ENCODE data around the gene NTM. TPM values are rescaled to one million over a fixed set of nuclear protein-coding genes. Genes with fewer than 3 reads are reported as not detected.

Gene NTM
- polyA plus RNA-seq, 1 donor from 2014 or later: not detected

GRCh38 chr11:131942878-131943277, 572.5 kb downstream of the NTM start:
- Mint-ChIP-seq H3K27me3 (no peaks in the 10 kb centered on the region), H3K36me3 (no peaks in the 10 kb centered on the region), H3K4me3 (no peak overlapping the region), H3K4me1 (no peaks in the 10 kb centered on the region), H3K9me3 (peaks cover 0 to 7% (median 3%) of the 10 kb centered on the region in 3 donors), H3K27ac (no peak overlapping the region)

GRCh38 chr11:131943295-131943694, 572.9 kb downstream of the NTM start:
- no peaks in the 10 kb centered on the region for H3K36me3 Mint-ChIP-seq
- H3K27me3 Mint-ChIP-seq: no peaks in the 10 kb centered on the region
- no peak overlapping the region for H3K4me3 Mint-ChIP-seq
- H3K4me1 Mint-ChIP-seq: no peaks in the 10 kb centered on the region
- H3K27ac Mint-ChIP-seq: no peak overlapping the region
- peaks cover 0 to 3% (median 0%) of the 10 kb centered on the region in 3 donors for H3K9me3 Mint-ChIP-seq

- H3K27me3 Mint-ChIP-seq: no peaks in the 10 kb centered on the region
- H3K9me3 Mint-ChIP-seq: peaks cover 0 to 3% (median 0%) of the 10 kb centered on the region in 3 donors
- H3K4me3 Mint-ChIP-seq: no peak overlapping the region
- no peaks in the 10 kb centered on the region for H3K36me3 Mint-ChIP-seq
- H3K4me1 Mint-ChIP-seq: no peaks in the 10 kb centered on the region
- H3K27ac Mint-ChIP-seq: no peak overlapping the region
These were observed 574.3 kb downstream of the NTM start for GRCh38 chr11:131944736-131945135.

GRCh38 chr11:131945706-131946105, 575.3 kb downstream of the NTM start:
- no peak overlapping the region for H3K27ac Mint-ChIP-seq

GRCh38 chr11:131947511-131947910, 577.1 kb downstream of the NTM start:
- H3K4me3 Mint-ChIP-seq: no peak overlapping the region
- no peak overlapping the region for H3K27ac Mint-ChIP-seq
- no peaks in the 10 kb centered on the region for H3K36me3 Mint-ChIP-seq
- peaks cover 2 to 9% (median 6%) of the 10 kb centered on the region in 3 donors for H3K9me3 Mint-ChIP-seq
- H3K27me3 Mint-ChIP-seq: no peaks in the 10 kb centered on the region
- no peaks in the 10 kb centered on the region for H3K4me1 Mint-ChIP-seq

More at GRCh38 chr11:131945706-131946105, 575.3 kb downstream of the NTM start:
- Mint-ChIP-seq H3K36me3 (no peaks in the 10 kb centered on the region), H3K4me3 (peak overlapping the region in 1 of 4 donors; percentile 5), H3K27me3 (no peaks in the 10 kb centered on the region), H3K4me1 (no peaks in the 10 kb centered on the region), H3K9me3 (peaks cover 0 to 8% (median 4%) of the 10 kb centered on the region in 3 donors)

GRCh38 chr11:131951121-131951520, 580.7 kb downstream of the NTM start:
- no peak overlapping the region for H3K27ac Mint-ChIP-seq
- peaks cover 0 to 1% (median 0%) of the 10 kb centered on the region in 3 donors for H3K4me1 Mint-ChIP-seq
- peaks cover 2 to 6% (median 5%) of the 10 kb centered on the region in 3 donors for H3K9me3 Mint-ChIP-seq
- H3K4me3 Mint-ChIP-seq: no peak overlapping the region
- H3K36me3 Mint-ChIP-seq: no peaks in the 10 kb centered on the region
- H3K27me3 Mint-ChIP-seq: peaks cover 2% of the 10 kb centered on the region

GRCh38 chr11:131954146-131954545, 583.7 kb downstream of the NTM start:
- Mint-ChIP-seq H3K9me3 (peaks cover 2 to 11% (median 7%) of the 10 kb centered on the region in 3 donors), H3K36me3 (no peaks in the 10 kb centered on the region), H3K27ac (no peak overlapping the region), H3K4me1 (peaks cover 0 to 1% (median 0%) of the 10 kb centered on the region in 3 donors), H3K27me3 (peaks cover 2% of the 10 kb centered on the region), H3K4me3 (no peak overlapping the region)

GRCh38 chr11:131955904-131956303, 585.5 kb downstream of the NTM start:
- H3K36me3 Mint-ChIP-seq: no peaks in the 10 kb centered on the region
- peaks cover 2 to 12% (median 2%) of the 10 kb centered on the region in 3 donors for H3K9me3 Mint-ChIP-seq
- peak overlapping the region in 1 of 4 donors; percentile 11 for H3K4me3 Mint-ChIP-seq
- no peak overlapping the region for H3K27ac Mint-ChIP-seq
- peaks cover 2% of the 10 kb centered on the region for H3K27me3 Mint-ChIP-seq
- peaks cover 0 to 1% (median 0%) of the 10 kb centered on the region in 3 donors for H3K4me1 Mint-ChIP-seq

- H3K36me3 Mint-ChIP-seq: no peaks in the 10 kb centered on the region
- peaks cover 0 to 1% (median 0%) of the 10 kb centered on the region in 3 donors for H3K4me1 Mint-ChIP-seq
- H3K9me3 Mint-ChIP-seq: peaks cover 0 to 11% (median 2%) of the 10 kb centered on the region in 3 donors
- peaks cover 2% of the 10 kb centered on the region for H3K27me3 Mint-ChIP-seq
- H3K27ac Mint-ChIP-seq: no peak overlapping the region
- H3K4me3 Mint-ChIP-seq: no peak overlapping the region
These were observed 586.8 kb downstream of the NTM start for GRCh38 chr11:131957201-131957600.

- Mint-ChIP-seq H3K27ac (no peak overlapping the region), H3K9me3 (peaks cover 0 to 11% (median 2%) of the 10 kb centered on the region in 3 donors), H3K4me1 (peaks cover 0 to 3% (median 0%) of the 10 kb centered on the region in 3 donors), H3K27me3 (peaks cover 2% of the 10 kb centered on the region), H3K4me3 (no peak overlapping the region), H3K36me3 (no peaks in the 10 kb centered on the region)
These were observed 587.5 kb downstream of the NTM start for GRCh38 chr11:131957875-131958274.

- Mint-ChIP-seq H3K9me3 (peaks cover 0 to 22% (median 8%) of the 10 kb centered on the region in 3 donors), H3K27me3 (no peaks in the 10 kb centered on the region), H3K4me3 (no peak overlapping the region), H3K27ac (no peak overlapping the region), H3K36me3 (peaks cover 2% of the 10 kb centered on the region), H3K4me1 (peaks cover 0 to 2% (median 0%) of the 10 kb centered on the region in 3 donors)
These were observed 592.4 kb downstream of the NTM start for GRCh38 chr11:131962818-131963217.

GRCh38 chr11:131964698-131965483, 594.5 kb downstream of the NTM start:
- H3K4me1 Mint-ChIP-seq: peaks cover 0 to 2% (median 0%) of the 10 kb centered on the region in 3 donors
- peaks cover 2% of the 10 kb centered on the region for H3K36me3 Mint-ChIP-seq
- no peaks in the 10 kb centered on the region for H3K27me3 Mint-ChIP-seq
- no peak overlapping the region for H3K27ac Mint-ChIP-seq
- peaks cover 0 to 17% (median 6%) of the 10 kb centered on the region in 3 donors for H3K9me3 Mint-ChIP-seq
- H3K4me3 Mint-ChIP-seq: no peak overlapping the region

GRCh38 chr11:131965504-131965903, 595.1 kb downstream of the NTM start:
- H3K4me3 Mint-ChIP-seq: no peak overlapping the region
- H3K9me3 Mint-ChIP-seq: peaks cover 0 to 14% (median 6%) of the 10 kb centered on the region in 3 donors
- peaks cover 2% of the 10 kb centered on the region for H3K36me3 Mint-ChIP-seq
- no peaks in the 10 kb centered on the region for H3K27me3 Mint-ChIP-seq
- no peak overlapping the region for H3K27ac Mint-ChIP-seq
- peaks cover 0 to 3% (median 0%) of the 10 kb centered on the region in 3 donors for H3K4me1 Mint-ChIP-seq

GRCh38 chr11:131966667-131967066, 596.3 kb downstream of the NTM start:
- no peak overlapping the region for H3K27ac Mint-ChIP-seq
- H3K4me1 Mint-ChIP-seq: peaks cover 0 to 3% (median 0%) of the 10 kb centered on the region in 3 donors
- no peaks in the 10 kb centered on the region for H3K27me3 Mint-ChIP-seq

GRCh38 chr11:131969261-131969660, 598.8 kb downstream of the NTM start:
- Mint-ChIP-seq H3K27me3 (no peaks in the 10 kb centered on the region), H3K4me3 (no peak overlapping the region), H3K36me3 (peaks cover 2% of the 10 kb centered on the region), H3K27ac (no peak overlapping the region), H3K4me1 (peaks cover 0 to 1% (median 0%) of the 10 kb centered on the region in 3 donors), H3K9me3 (peaks cover 0 to 15% (median 6%) of the 10 kb centered on the region in 3 donors)

More at GRCh38 chr11:131966667-131967066, 596.3 kb downstream of the NTM start:
- Mint-ChIP-seq H3K9me3 (peaks cover 0 to 11% (median 6%) of the 10 kb centered on the region in 3 donors), H3K36me3 (peaks cover 2% of the 10 kb centered on the region), H3K4me3 (no peak overlapping the region)

Measured in IgD-negative memory B cell (primary cell).